GM10266 (cell line): ENCODE results near the gene TMEM94.

Experiments used
- DNase-seq: peaks from one replicate; pipeline ENCODE4 v3.0.0; 2012; ENCODE audit errors: extremely low spot score
- TF ChIP-seq, protein P1 (sequence below): IDR thresholded peaks from 2 replicates; pipeline ENCODE4 v1.5.1; 2012; ENCODE audit warnings: mild to moderate bottlenecking, low read depth; ENCODE audit not compliant: control insufficient read depth, insufficient read depth; ENCODE audit errors: missing control alignments

Gene TMEM94

GRCh38 chr17:75508931-75509361 lies 52.5 kb downstream of the TMEM94 start:
- DNase-seq = no peak
- TF ChIP-seq, protein P1, sequence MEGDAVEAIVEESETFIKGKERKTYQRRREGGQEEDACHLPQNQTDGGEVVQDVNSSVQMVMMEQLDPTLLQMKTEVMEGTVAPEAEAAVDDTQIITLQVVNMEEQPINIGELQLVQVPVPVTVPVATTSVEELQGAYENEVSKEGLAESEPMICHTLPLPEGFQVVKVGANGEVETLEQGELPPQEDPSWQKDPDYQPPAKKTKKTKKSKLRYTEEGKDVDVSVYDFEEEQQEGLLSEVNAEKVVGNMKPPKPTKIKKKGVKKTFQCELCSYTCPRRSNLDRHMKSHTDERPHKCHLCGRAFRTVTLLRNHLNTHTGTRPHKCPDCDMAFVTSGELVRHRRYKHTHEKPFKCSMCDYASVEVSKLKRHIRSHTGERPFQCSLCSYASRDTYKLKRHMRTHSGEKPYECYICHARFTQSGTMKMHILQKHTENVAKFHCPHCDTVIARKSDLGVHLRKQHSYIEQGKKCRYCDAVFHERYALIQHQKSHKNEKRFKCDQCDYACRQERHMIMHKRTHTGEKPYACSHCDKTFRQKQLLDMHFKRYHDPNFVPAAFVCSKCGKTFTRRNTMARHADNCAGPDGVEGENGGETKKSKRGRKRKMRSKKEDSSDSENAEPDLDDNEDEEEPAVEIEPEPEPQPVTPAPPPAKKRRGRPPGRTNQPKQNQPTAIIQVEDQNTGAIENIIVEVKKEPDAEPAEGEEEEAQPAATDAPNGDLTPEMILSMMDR = no peak

- TF ChIP-seq, protein P1 = no peak
- no peak for DNase-seq
Observed at GRCh38 chr17:75509528-75510258, 53.3 kb downstream of the TMEM94 start.

DNA sequence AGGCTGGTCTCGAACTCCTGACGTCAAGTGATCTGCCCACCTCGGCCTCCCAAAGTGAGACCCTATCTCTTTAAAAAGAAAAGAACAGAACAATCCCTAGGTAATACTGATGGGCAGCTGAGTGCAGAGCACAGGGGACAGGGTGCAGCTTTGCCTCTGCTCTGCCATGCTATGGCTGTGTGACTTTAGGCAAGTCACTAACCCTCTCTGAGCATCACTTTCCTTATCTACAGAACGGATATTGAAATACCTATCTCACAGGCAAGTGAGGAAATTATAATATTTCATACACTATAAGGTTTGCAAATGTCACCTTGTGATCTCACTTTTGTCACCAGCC lies 54.8 kb downstream of the TMEM94 start:
- TF ChIP-seq, protein P1 = no peak
- no peak for DNase-seq

- TF ChIP-seq, protein P1 = no peak
- DNase-seq = no peak
Observed at GRCh38 chr17:75511610-75512575, 55.5 kb downstream of the TMEM94 start.

DNA sequence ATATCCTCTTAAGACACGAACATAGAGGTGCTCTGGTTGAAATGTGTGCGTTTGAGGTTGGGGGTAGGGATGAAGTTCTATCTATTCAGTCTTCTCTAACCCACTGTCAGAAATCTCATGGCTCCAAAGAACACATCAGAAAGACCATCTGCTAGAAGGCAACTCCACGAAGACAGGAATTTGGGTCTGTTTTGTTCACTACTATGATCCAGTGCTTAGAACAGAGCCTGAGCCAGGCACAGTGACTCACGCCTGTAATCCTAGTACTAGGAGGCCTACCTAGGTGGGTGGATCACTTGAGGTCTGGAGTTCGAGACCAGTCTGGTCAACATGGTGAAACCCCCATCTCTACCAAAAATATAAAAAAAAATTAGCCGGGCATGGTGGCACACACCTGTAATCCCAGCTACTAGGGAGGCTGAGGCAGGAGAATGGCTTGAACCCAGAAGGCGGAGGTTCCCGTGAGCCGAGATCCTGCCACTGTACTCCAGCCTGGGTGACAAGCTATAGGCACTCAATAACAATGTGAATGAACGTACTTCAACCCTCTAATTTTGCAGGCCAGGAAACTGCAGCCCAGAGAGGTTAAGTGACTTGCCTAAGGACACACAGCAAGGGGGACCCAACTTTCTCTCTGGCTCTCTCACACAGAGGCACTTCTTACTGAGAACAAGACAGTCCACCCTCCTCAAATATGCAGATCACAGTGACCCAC lies 56.6 kb downstream of the TMEM94 start:
- no peak for DNase-seq
- TF ChIP-seq, protein P1 = no peak

GRCh38 chr17:75513641-75514000 lies 57.2 kb downstream of the TMEM94 start:
- no peak for DNase-seq

More at GRCh38 chr17:75513641-75514000, 57.2 kb downstream of the TMEM94 start:
- TF ChIP-seq, protein P1 = no peak
